ENCODE measurements around the gene DUSP28. TPM values are rescaled to one million over a fixed set of nuclear protein-coding genes. Genes with fewer than 3 reads are reported as not detected.

Gene DUSP28
- total and polyA plus RNA-seq, 10 of the 15 experiments (the other 5 are each of a cell fraction or from before 2014, with no cell fraction given): 2.5 to 12.5 (median 6.4) TPM

GRCh38 chr2:240574386-240575100 is 14.4 kb downstream of the DUSP28 start:
- ChIA-PET RAD21 (ENCODE audit: unreplicated experiment) (no interaction called here), CTCF (no interaction called here), SMC1A (ENCODE audit: uncharacterized antibody, unreplicated experiment) (no interaction called here), POLR2A (interaction anchor here (0.7 to 1.0 kb wide), 2 partner anchors 12 to 605 kb away, joined by 3 read pairs; partner anchors contain the start of gene CAPN10)
- H3K36me3 ChIP-seq (ENCODE audit: control insufficient read depth in 2 of 2, insufficient read depth in 2 of 2, low read length in 1 of 2): peaks cover 0 to 7% of the 10 kb centered on the region in 2 experiments; a peak in 3 of 4 replicates
- no peak overlapping the region for H3K27ac ChIP-seq (ENCODE audit: control insufficient read depth, insufficient read depth)
- no peak overlapping the region for H3K9ac ChIP-seq (ENCODE audit: control insufficient read depth, insufficient read depth, low read length)
- no peak overlapping the region for H3K4me2 ChIP-seq (ENCODE audit: control insufficient read depth, insufficient read depth)
- no peak for FAIRE-seq
- no peaks in the 10 kb centered on the region; the same call in 1 of the 2 replicates for H4K20me1 ChIP-seq (ENCODE audit: control insufficient read depth, insufficient read depth)
- intact Hi-C loops (cut with micrococcal nuclease; ENCODE audit: unreplicated experiment): no loop called here
- no peaks in the 10 kb centered on the region for H3K9me3 ChIP-seq (replicated peaks; ENCODE audit: control insufficient read depth, insufficient read depth, low read length)
- 93% methylated on average over 20 of the region's 21 CpGs for WGBS (ENCODE audit: insufficient coverage, insufficient replicate concordance, low lambda C conversion rate, missing lambda C conversion rate)
- DNase-seq (ENCODE audit: low read depth, low spot score): no peak
- no peaks in the 10 kb centered on the region for H3K27me3 ChIP-seq (replicated peaks in 1 of 2; ENCODE audit: control insufficient read depth in 2 of 2, insufficient read depth in 2 of 2, low read length in 1 of 2)
- in situ Hi-C loops (cut with MboI): no loop called here
- H3K4me3 ChIP-seq: no peak overlapping the region
- ATAC-seq: no peak
- BruUV-seq (replicated peaks): no TSS peak
- H3K79me2 ChIP-seq (ENCODE audit: control insufficient read depth, insufficient read depth, low read length): peaks cover 9% of the 10 kb centered on the region
- no peak overlapping the region for H2AFZ ChIP-seq (ENCODE audit: control insufficient read depth, low read depth, low read length)
- peaks cover 22% of the 10 kb centered on the region for H3K4me1 ChIP-seq (ENCODE audit: control insufficient read depth, insufficient read depth, low read length)
- TF ChIP-seq E2F8 (IDR thresholded peaks at IDR 0.05; ENCODE audit: low read depth, partially characterized antibody) (no peak), USF2 (IDR thresholded peaks at IDR 0.05; ENCODE audit: borderline replicate concordance, low read depth, low read length) (no peak), MEF2A (IDR thresholded peaks at IDR 0.05; ENCODE audit: insufficient read depth, low read depth, low read length) (no peak), HSF1 (IDR thresholded peaks at IDR 0.05; ENCODE audit: low read depth, low read length) (no peak), SMAD1 (IDR thresholded peaks at IDR 0.05; ENCODE audit: low read depth, partially characterized antibody) (no peak), ZBTB11 (CRISPR knock-in tag; IDR thresholded peaks at IDR 0.05) (no peak), SKIL (IDR thresholded peaks at IDR 0.05; ENCODE audit: low read depth, poor library complexity, severe bottlenecking) (no peak), SPI1 (IDR thresholded peaks at IDR 0.05; ENCODE audit: borderline replicate concordance, insufficient read depth, low read depth, low read length) (no peak), POLR2A (IDR thresholded peaks at IDR 0.05; ENCODE audit: low read depth, low read length) (no peak), WRNIP1 (IDR thresholded peaks at IDR 0.05; ENCODE audit: borderline replicate concordance, low read depth, low read length) (no peak), ESRRA (IDR thresholded peaks at IDR 0.05; ENCODE audit: low read length) (no peak), ZSCAN29 (IDR thresholded peaks at IDR 0.05) (no peak)
